Activated CD8-positive, alpha-beta memory T cell treated with anti-CD3 and anti-CD28 coated beads, Interleukin-2, amount 50 U/mL, for 24 hours (primary cell): Measurements from ENCODE around the gene LRRC41.
"Not testable (repeated sequence)": the region's sequence is repeated elsewhere in the genome, so short reads cannot be mapped to it uniquely, and the experiment has no call there.

ENCODE experiments used
- DNase-seq: peaks from one replicate; pipeline ENCODE4 v3.0.0-alpha.2; 2020; ENCODE audit errors: extremely low read depth

The LRRC41 gene

DNA sequence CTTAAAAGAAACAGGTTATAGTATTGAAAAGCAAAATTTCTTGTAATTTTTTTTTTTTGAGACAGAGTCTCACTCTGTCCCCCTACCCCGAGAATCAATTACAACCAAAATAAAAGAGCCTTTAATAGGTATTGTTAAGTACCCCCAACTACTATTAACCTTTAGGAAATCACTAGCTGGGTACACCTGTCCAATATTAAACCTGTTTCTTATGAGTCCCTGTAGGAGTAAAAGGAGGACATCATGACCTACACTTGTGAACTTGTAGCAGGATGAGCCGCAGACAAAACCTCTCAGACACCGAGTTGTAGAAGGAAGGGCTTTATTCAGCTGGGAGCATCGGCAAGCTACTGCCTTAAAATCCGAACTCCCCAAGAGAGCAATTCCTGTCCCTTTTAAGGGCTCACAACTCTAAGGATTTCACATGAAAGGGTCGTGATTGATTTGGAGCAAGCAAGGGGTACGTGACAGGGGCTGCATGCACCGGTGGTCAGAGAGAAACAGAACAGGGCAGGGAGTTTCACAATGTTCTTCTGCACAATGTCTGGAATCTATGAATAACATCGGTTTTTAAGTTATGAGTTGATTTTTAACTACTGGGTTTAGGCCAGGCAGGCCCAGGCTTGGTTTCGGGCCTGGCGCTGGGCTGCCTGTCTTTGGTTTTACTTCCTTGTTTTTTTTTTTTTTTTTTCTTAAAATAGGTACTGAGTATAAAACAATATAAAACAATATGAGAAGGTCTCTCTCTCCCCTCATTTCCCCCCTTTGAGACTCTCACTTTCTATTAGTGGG, 22.1 kb upstream of the LRRC41 start:
- DNase-seq = not testable (repeated sequence)

DNA sequence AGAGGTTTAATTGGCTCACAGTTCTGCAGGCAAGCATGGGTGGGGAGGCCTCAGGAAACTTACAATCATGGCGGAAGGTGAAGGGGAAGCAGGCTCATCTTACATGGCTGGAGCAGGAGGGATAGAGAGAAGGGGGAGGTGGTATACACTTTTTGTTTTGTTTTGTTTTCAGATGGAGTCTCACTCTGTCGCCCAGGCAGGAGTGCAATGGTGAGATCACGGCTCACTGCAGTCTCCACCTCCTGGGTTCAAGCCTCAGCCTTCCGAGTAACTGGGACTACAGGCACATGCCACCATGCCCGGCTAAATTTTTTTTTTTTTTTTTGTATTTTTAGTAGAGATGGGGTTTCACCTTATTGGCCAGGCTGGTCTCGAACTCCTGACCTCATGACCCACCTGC, 18.8 kb upstream of the LRRC41 start:
- DNase-seq = not testable (repeated sequence)

DNA sequence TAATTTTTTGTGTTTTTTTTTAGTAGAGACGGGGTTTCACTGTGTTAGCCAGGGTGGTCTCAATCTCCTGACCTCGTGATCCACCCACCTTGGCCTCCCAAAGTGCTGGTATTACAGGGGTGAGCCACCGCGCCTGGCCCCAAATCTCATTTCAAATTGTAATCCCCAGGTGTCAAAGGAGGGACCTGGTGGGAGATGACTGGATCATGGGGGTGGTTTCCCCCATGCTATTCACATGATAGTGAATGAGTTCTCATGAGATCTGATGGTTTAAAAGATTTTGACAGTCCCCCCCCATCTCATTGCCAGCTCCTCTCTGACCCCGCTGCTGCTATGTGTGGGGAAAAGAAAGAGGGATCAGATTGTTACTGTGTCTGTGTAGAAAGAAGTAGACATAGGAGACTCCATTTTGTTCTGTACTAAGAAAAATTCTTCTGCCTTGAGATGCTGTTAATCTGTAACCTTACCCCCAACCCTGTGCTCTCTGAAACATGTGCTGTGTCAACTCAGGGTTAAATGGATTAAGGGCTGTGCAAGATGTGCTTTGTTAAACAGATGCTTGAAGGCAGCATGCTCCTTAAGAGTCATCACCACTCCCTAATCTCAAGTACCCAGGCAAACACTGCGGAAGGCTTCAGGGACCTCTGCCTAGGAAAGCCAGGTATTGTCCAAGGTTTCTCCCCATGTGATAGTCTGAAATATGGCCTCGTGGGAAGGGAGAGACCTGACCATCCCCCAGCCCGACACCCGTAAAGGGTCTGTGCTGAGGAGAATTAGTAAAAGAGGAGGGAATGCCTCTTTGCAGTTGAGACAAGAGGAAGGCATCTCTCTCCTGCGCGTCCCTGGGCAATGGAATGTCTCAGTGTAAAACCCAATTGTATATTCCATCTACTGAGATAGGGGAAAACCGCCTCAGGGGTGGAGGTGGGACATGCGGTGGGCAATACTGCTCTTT, 16.8 kb upstream of the LRRC41 start:
- not testable (repeated sequence) for DNase-seq

DNA sequence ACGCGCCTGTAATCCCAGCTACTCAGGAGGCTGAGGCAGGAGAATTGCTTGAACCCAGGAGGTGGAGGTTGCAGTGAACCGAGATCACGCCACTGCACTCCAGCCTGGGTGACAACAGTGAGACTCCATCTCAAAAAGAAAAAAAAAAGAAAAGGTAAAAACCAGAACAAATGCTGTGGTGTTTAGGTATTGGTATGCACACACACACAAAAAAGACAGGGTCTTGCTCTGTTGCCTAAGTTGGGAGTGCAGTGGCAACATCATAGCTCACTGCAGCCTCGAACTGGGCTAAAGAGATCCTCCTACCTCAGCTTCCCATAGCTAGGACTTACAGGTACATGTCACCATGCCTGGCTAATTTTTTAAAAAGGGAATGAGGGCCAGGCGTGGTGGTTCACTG, 15.9 kb upstream of the LRRC41 start:
- not testable (repeated sequence) for DNase-seq

DNA sequence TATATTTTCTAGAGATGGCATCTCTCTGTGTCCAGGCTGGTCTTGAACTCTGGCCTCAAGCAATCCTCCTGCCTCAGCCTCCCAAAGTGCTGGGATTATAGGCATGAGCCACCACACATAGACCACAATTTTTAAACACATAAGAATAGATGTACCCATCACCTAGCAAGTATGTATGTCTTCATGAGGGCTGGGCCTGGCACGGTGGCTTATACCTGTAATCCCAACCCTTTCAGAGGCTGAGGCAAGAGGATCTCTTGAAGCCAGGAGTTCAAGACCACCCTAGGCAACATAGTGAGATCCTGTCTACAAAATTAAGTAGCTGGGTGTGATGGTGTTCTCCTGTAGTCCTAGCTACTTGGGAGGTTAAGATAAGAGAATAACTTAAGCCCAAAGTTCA, 13.9 kb upstream of the LRRC41 start:
- no peak for DNase-seq

DNA sequence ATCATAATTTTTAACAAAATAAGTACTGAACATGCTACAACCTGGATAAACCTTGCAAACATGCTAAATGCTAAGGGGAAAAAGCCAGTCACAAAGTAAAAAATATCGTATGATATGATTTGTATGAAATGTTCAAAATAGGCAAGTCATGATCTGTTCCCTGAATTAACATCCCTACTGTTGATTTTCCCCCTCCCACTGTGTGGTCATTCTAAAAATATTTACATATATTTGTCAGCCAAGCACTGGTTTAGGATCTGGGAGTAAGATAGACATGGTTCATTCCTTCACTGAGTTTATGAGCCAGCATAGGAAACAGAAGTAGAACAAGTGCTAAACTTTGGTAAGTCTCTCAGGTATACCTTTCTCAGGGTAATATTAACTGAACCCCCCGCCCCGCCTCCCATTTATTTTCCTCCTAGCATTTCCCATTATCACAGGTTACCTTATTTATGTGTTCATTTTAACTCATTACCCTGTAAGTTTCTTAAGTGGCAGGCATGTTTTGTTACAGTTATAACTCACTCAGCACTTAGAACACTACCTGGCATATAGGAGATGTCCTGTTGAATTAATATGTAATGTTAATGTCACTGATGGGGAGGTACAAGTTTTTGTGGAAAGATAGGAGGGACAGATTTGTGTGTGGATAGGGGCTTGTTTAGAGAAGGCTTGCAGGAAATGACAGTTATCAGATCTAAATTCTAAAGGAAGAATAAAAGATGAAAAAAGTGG, 12.4 kb upstream of the LRRC41 start:
- no peak for DNase-seq

DNA sequence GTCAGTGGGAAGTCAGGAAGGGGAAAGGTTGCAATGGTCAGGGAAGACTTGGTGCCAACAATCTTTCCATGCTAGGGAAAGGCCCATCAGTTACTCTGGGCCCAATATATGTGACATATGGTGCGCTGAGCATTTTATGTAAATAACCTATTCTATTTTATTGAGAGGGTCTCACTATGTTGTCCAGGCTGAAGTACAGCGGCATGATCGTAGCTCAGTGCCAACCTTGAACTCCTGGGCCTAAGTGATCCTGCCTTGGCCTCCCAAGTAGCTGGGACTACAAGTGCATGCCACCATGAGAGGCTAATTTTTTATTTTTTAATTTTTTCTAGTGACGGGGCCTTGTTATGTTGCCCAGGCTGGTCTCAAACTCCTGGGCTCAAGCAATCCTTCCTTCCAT, 6.9 kb upstream of the LRRC41 start:
- DNase-seq = no peak

DNA sequence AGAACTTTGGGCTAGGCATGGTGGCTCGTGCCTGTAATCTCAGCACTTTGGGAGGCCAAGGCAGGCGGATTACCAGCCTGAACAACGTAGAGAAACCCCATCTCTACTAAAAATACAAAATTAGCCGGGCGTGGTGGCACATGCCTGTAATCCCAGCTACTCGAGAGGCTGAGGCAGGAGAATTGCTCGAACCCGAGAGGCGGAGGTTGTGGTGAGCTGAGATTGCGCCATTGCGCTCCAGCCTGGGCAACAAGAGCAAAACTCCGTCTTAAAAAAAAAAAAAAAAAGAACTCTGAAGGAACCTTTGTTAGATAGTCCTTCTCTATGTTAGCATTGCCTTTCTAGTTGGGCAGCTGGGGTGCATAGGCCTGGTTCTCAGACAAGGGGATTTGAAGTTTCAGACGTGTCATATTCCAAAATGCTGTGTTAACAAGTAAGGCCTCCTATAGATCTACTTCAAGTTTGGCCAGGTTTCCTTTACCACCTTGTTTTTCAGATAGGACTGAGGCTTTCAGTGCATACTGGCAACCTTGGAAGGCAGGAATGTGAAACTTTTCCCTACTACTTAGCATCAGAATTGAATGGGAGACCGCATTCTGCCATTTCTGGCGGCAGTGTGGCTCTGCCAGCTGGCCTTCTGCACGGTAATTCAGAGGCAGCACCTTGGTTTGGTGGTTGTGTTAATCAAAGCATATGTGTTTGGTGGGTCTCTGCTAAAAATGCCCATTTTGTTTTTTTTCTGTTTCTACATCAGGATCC, 6.2 kb upstream of the LRRC41 start:
- no peak for DNase-seq

DNA sequence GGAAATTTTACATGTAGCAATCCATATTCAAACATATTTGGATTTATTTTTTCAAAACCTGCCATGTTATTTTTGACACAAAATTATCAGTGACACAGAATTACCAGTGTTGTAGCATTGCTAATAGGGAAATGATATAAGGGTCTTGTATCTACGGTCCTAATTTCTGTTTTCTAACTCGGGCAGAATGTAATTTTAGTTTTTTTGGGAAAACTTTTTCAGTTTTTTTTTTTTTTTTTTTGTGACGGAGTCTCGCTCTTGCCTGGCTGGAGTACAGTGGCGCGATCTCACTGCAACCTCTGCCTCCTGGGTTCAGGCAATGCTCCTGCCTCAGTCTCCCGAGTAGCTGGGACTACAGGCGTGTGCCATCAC, 2.7 kb upstream of the LRRC41 start:
- DNase-seq = no peak

DNA sequence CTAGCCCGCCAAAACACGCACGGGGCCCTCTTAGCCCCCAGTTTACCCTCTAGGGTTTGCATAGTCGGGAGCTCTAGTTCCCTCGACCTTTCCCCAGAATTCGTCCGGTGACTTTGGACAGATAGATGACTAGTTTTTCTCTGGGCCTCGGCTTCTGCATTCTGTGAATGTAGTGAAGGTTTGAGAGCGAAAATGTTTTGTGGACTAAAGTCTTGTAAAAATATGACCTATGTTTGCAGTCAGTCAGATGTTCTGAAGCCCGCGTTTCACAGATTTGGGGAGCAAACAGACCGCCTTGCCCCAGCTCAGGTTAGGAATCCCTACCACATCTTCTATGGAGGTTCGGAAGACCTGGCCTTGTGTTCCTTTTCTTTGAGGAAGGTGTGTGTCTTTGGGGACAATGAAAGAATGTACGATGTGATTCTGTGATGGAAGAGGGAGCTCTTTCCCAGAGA, 483 bp upstream of the LRRC41 start:
- no peak for DNase-seq

DNA sequence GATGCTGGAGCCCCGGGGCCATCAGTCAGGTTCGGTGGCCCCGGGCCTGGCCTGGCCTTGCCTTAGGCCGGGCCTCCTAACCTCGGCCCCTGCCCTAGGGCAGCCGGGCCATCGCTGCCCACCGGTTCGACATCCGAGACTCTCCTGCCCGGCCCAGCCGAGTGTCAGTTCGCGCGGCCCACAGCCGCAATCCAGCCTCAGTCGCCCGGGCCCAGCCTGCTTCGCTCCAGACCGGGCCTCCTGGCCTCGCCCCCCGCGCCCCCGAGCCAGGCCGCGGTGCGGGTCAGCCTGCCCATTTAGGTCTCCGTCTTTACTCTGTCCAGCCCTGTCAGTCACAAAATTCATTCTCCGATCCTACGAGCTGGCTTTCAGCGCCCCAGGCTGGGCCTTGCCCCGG, 777 bp downstream of the LRRC41 start:
- no peak for DNase-seq

DNA sequence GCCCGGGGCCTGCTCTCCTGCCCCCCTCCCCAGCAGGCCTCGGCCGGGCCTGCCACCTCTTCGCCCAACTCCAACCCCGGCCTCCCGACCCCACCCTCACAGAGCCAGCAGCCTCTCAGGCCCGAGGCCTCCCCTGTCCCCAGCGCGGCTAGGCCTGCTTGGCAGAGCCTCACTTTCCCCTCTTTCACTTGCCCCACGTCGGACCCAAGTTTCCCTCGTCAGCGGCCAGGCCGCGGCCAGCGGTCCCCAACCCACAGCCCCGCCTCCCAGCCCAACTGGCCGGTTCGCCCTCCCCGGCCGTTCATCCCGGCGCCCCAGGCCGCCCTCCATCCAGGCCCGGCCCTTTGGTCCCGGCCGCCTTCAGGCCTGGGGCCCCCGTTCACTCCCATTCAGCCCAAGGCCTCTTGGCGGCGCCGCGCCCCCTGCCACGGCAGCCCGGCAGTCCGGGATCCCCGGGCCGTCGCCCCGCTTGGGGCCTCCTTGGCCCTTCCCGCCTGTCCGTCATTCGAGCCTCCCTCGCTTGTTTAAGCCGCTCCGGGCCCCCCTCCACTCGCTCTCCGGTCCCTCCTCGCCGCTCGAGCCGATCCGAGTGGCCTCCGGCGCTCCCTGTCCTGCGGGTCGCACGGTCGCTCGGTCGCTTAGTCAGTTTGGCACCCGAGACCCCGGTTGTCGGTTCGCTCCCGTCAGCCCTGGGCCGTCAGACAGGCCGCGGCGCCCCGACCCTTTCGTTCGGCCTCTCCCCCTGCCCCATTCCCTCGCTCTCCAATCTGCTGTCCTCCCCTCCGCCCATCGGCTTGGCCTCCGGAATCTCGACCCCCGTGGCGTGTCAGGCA, 1.4 kb downstream of the LRRC41 start:
- DNase-seq = no peak

DNA sequence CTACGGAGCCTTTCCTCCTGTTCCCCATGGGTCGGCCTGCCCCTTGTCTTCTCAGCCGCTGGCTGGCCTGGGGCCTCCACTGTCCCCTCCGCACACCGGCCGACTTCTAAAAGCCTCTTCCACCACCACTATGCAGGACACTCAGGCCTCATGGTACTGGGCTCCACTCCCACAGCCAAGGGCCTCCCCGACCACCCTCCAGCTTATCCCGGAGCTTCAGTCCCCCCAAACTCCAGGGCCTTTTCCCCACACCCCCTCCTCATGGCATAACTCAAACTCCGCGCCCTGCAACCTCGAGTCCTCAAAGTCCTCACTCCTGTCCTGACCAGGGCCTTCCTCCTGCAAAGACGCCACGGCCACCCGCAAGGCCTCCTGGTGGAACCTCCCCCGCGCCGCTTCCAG, 2.0 kb downstream of the LRRC41 start:
- DNase-seq = no peak

DNA sequence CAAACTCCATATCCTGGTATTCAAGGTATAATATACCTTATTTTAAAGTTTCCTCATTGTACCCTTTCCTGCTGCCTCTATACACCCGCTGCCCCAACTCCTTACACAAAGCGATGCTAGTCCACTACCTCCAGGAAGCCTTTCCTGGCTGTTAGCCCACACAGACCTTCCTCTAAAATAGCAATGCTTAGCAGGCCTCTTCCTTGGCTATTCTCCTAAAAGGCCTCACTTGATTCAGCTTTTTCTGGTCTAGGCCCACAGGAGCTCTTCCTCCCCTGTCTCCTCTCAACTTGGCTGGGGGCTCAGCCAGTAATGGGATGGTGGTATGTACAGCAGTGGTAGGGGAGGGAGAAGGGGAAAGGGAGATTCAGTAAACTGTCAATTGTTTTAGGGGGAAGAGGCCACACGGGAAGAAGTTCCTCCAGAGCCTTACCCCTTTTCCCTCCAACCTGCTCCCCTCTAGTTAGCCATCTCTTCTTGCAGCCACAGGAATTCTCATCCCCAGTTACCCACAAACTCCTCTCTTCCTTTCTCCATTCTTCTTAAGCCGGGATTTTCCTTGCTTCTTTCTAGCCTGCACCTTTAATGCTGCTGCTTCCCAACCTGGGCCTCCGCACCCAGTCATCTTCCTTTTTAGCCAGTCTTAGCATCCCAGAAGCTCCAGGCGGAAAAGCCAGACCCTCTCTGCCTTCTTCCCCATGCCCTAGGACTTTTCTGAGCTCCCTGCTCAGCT, 2.6 kb downstream of the LRRC41 start:
- no peak for DNase-seq

DNA sequence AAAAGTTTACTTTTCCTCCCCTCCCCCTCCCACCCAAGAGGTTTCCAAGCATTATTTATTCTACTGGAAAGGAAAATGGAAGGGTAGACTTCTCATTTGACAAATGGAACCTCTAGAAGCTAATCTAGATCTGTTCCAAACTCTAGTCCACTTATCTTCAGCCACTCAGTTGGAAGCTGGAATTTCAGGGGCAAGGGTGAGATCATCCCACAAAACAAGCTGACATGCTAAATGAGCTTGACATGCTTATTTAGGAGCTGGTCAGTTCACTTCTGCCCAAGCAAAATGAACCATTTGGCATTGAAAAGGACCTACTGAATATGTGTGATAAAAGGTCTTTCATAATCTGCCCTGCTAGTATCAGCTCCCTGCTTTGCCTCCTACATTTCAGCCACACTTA, 5.0 kb downstream of the LRRC41 start:
- DNase-seq = no peak

DNA sequence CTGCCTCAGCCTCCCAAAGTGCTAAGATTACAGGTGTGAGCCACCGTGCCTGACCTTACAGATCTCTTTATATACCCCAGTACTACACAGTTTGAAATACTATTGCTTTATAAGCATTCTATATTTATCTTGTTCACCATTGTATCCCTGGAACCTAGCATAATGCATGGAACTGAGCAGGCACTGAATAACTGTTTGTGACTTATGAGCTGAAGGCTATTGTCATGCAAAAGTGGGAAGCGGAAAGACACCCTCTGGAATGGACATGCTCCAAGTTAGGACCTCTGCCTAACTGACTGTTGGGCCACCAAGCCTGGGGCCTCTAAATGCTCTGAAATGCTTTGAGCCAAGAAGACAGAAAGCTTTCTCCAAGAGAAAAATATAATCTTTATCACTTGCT, 8.1 kb downstream of the LRRC41 start:
- DNase-seq = no peak

DNA sequence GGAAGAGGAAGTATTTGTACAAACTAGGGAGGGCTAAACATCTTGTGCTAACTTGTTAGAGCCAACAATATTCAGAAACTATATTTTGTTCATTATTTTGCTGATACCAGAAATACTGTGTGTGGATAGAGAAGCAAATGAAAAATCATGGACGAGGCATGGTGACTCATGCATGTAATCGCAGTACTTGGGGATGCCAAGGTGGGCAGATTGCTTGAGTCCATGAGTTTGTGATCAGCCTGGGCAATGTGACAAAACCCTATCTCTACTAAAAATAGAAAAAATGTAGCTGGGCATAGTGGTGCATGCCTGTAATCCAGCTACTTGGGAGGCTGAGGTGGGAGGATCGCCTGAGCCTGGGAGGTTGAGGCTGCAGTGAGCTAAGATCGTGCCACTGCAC, 13.4 kb downstream of the LRRC41 start:
- no peak for DNase-seq

DNA sequence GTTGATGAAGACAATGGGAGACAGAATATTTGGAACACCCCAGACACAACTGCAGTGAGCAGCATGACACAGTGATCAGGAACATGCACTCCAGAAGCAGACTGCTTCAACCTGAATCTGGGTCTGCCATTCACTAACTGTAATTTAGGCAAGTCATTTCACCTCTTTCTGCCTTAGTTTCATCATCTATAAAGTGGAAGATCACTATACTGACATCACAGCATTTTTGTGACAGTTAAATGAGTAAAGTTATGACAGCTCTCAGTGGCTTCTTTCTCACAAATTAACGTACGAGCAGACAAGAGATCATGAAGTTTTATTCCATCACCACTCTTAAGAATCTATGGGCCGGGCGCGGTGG, 14.3 kb downstream of the LRRC41 start:
- DNase-seq = no peak

DNA sequence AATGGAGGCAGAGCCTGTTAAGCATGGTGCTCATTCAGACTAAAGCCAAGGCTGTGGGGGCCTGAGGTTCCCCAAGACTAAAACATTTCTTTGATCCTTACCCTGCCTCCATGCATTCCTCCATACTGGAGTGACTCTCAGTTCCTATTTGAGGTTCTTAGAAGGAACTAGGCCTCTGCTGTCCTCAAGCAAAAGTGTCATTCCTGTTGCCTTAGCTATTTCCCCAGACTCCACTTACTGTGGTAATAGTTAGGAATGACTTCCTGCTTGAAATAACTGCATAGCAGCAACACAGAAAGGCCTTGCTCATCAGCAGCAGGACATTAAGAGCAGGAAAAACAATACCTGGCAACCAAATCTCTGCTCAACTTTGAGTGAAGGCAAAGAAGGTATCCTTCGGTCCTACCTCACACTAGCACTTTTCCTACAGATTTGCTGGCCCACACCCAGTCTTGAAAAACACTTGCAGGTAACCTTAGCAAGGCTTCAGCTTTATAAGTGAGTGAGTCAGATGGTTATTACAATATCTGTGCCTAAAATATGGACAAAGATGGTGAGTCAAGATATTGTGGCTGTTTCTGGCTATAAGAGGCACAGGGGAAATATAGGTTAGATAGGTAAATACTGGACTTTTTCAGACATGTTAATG, 14.8 kb downstream of the LRRC41 start:
- DNase-seq = no peak
